Pancreas (tissue), 10 donors: ENCODE results near the gene LAMA5. TPM values are rescaled to one million over a fixed set of nuclear protein-coding genes. Genes with fewer than 3 reads are reported as not detected.

Experiments used
- ATAC-seq, 4 donors: fragments of 200-7000 bp; cut with Tn5 transposase; one replicate each; pipeline versions ENCODE4 v1.8.0 to v1.9.1; 2020; ENCODE audit warnings: mild to moderate bottlenecking in 4 of 4, moderate library complexity in 4 of 4
- DNase-seq, 6 donors: peaks; one replicate each; pipeline ENCODE4 v3.0.0-alpha.2; 2020
- FAIRE-seq: peaks from 2 replicates; lab custom pipeline; 2012; peaks lifted over from hg19 to GRCh38; lab: Jason Lieb, UNC
- H3K27ac ChIP-seq, 4 donors: fragments of 200-600 bp; sonication (generic); 1 replicate in 3 of 4; 2 replicates in 1 of 4; pipeline versions ENCODE4 v1.5.0 to v1.8.0; 2020
- H3K27me3 ChIP-seq, 4 donors: fragments of 200-600 bp; one replicate each; pipeline ENCODE4 v1.8.0; 2021
- H3K36me3 ChIP-seq, 3 donors: fragments of 200-600 bp; sonication (generic) in 1 of 3; one replicate each; pipeline versions ENCODE4 v1.5.0 to v1.8.0; 2020 to 2021
- H3K4me1 ChIP-seq, 3 donors: fragments of 200-600 bp; one replicate each; pipeline ENCODE4 v1.8.0; 2021
- H3K4me3 ChIP-seq, 4 donors: fragments of 200-600 bp; sonication (generic) in 2 of 4; one replicate each; pipeline versions ENCODE4 v1.5.0 to v1.8.0; 2020 to 2021
- H3K9me3 ChIP-seq, 4 donors: fragments of 200-600 bp; one replicate each; pipeline ENCODE4 v1.8.0; 2021
- CTCF ChIP-seq, 4 donors: fragments of 200-600 bp; sonication (generic) in 3 of 4; IDR thresholded peaks; one replicate each; pipeline versions ENCODE4 v1.5.0 to v1.8.0; 2021; ENCODE audit warnings: antibody characterized with exemption in 4 of 4
- WGBS, 2 donors: extraction: QIAGEN DNeasy Blood & Tissue Kit; methylation state at CpG; one replicate each; pipeline ENCODE4 v1.1.7; 2013; 5-methylcytosine and 5-hydroxymethylcytosine counted together
- intact Hi-C, 3 donors: fragments of 100-400 bp; cut with DNase I; formaldehyde crosslinking; loops; one replicate each; pipeline versions ENCODE4 v1.11.1 to v1.14.2; 2022
- polyA plus RNA-seq, 2 donors: library from polyadenylated mRNA; stranded (reverse); fragments of 200-250 nt; gene quantifications; one replicate each; pipeline ENCODE4 v1.2.3, GENCODE V29; 2013
- total RNA-seq, 6 donors: library from RNA; stranded (reverse); fragmentation: NEBNext Ultra II Directional in 4 of 6; extraction: Animal tissue kit (Norgen Biotek cat#: 25700) in 4 of 6; gene quantifications; one replicate each; pipeline versions ENCODE4 v1.2.1 to v1.2.4, GENCODE V29; 2021 to 2023
- donor health status: healthy with polysubstance abuse.
- donor health status: DM: no; HTN: no; CAD: no; lungs with moderate emphysema.
- donor health status: DM: no; HTN: no; CAD: no.
- donor health status: control.
- donor health status: control.
- donor health status: Bipolar disorder and iron deficiency.
- donor health status: DM: yes; HTN: yes; CAD: no.
- donor health status: DM: no; HTN: no; CAD: no.
- donor health status: DM: no; HTN: no; CAD: no.
- donor health status: DM: yes; HTN: yes; CAD: no.

LAMA5 gene
- total and polyA plus RNA-seq, 8 donors = 43.6 to 344 (median 62.2) TPM

- FAIRE-seq (no peak), DNase-seq (peak in 2 of 6 donors; percentile 30 to 60), ATAC-seq (no peak)
- no peaks in the 10 kb centered on the region for H3K4me1 ChIP-seq
- H3K4me3 ChIP-seq = no peak overlapping the region
- H3K36me3 ChIP-seq = peaks cover 5 to 57% (median 20%) of the 10 kb centered on the region in 3 donors
- 94 to 95% methylated on average over 29 of the region's 29 CpGs for WGBS, 2 donors
- no peak overlapping the region for H3K27ac ChIP-seq
- intact Hi-C loops = no loop called here
- no peaks in the 10 kb centered on the region for H3K27me3 ChIP-seq
- no peaks in the 10 kb centered on the region for H3K9me3 ChIP-seq
- no peak for TF ChIP-seq CTCF (IDR thresholded peaks at IDR 0.05)
These were observed 75.7 kb downstream of the LAMA5 start for GRCh38 chr20:62291251-62292066.

GRCh38 chr20:62289898-62290297 lies 77.2 kb downstream of the LAMA5 start:
- no peak overlapping the region for H3K4me3 ChIP-seq
- FAIRE-seq = no peak

GRCh38 chr20:62289131-62289530 lies 78.0 kb downstream of the LAMA5 start:
- FAIRE-seq (no peak), DNase-seq (peak in 1 of 6 donors; percentile 40), ATAC-seq (no peak)
- H3K9me3 ChIP-seq = no peaks in the 10 kb centered on the region
- H3K27me3 ChIP-seq = no peaks in the 10 kb centered on the region
- WGBS, 2 donors = 83 to 89% methylated on average over 14 of the region's 14 CpGs
- no peaks in the 10 kb centered on the region for H3K4me1 ChIP-seq
- TF ChIP-seq CTCF (IDR thresholded peaks at IDR 0.05) = no peak
- H3K36me3 ChIP-seq = peaks cover 6 to 66% (median 27%) of the 10 kb centered on the region in 3 donors
- H3K4me3 ChIP-seq = no peak overlapping the region
- intact Hi-C loops = no loop called here
- H3K27ac ChIP-seq = no peak overlapping the region

More at GRCh38 chr20:62289898-62290297, 77.2 kb downstream of the LAMA5 start:
- no peaks in the 10 kb centered on the region for H3K27me3 ChIP-seq
- no peaks in the 10 kb centered on the region for H3K4me1 ChIP-seq
- no peak overlapping the region for H3K27ac ChIP-seq
- TF ChIP-seq CTCF (IDR thresholded peaks at IDR 0.05) = no peak
- ATAC-seq (no peak), DNase-seq (peak in 1 of 6 donors; percentile 16)
- H3K36me3 ChIP-seq = peaks cover 6 to 62% (median 19%) of the 10 kb centered on the region in 3 donors
- intact Hi-C loops = no loop called here
- H3K9me3 ChIP-seq = no peaks in the 10 kb centered on the region
- 94% methylated on average over 8 of the region's 8 CpGs for WGBS, 2 donors

- WGBS, 2 donors = 83 to 89% methylated on average over 15 of the region's 15 CpGs
- no peak overlapping the region for H3K4me3 ChIP-seq
- intact Hi-C loops = no loop called here
- no peaks in the 10 kb centered on the region for H3K27me3 ChIP-seq
- TF ChIP-seq CTCF (IDR thresholded peaks at IDR 0.05) = no peak
- no peak overlapping the region for H3K27ac ChIP-seq
- FAIRE-seq (no peak), DNase-seq (peak in 1 of 6 donors; percentile 38), ATAC-seq (no peak)
- peaks cover 6 to 69% (median 31%) of the 10 kb centered on the region in 3 donors for H3K36me3 ChIP-seq
- H3K4me1 ChIP-seq = no peaks in the 10 kb centered on the region
- no peaks in the 10 kb centered on the region for H3K9me3 ChIP-seq
These were observed 78.5 kb downstream of the LAMA5 start for GRCh38 chr20:62288535-62289105.
